SIG-M5 treated with dmso at 0.1 percent for 504 hours (cell line): ENCODE results near the gene RANBP6.
A peak's percentile ranks its signal among the peaks of the same experiment; 100 is the strongest.
"Not testable (repeated sequence)": the region's sequence is repeated elsewhere in the genome, so short reads cannot be mapped to it uniquely, and the experiment has no call there.

Experiments used
- DNase-seq: peaks from one replicate; lab custom pipeline; 2025; ENCODE audit not compliant: unreplicated experiment; lab: John Stamatoyannopoulos, UW

Gene RANBP6

DNA sequence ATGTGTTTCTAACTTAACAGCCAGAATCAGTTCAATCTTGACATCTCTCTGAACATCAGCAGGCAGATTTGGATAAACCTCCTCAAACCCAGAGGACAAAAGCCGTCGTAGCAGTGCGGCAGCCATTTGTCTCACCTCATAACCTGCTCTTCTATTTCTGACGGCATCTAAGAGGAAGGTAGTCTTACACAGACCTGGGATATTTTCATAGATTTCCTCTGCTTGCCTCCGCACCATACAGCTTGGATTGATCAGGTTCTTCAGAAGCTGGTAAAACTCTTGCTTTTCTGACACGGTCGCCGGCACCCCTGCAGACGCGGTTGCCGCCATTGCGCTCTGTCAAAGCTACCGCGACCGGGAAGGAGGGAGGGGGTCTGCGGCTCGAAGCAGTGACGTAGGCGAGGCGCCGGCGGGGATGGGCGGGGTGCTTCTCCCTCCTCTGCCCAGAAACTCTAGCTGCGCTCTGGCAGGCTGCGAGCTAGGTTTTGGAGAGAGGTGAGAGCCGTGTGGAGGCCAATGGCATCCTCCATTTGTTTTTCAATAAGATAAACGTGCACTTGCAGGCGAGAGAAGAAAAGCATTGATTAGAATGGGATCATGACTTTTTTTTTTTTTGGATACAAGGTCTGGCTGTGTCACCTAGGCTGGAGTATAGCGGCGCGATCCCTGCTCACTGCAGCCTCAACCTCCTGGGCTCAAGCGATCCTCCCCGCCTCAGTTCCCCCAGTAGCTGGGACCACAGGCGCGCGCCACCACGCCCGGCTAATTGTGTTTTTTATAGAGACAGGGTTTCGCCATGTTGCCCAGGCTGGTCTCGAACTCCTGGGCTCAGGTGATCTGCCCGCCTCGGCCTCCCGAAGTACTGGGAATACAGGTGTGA, at the start of gene RANBP6:
RANBP6 (minus strand) TSS at position 347 of the 880 bp plus-strand sequence; CDS start at position 330, 17 bp downstream.
- peak; percentile 85 for DNase-seq

DNA sequence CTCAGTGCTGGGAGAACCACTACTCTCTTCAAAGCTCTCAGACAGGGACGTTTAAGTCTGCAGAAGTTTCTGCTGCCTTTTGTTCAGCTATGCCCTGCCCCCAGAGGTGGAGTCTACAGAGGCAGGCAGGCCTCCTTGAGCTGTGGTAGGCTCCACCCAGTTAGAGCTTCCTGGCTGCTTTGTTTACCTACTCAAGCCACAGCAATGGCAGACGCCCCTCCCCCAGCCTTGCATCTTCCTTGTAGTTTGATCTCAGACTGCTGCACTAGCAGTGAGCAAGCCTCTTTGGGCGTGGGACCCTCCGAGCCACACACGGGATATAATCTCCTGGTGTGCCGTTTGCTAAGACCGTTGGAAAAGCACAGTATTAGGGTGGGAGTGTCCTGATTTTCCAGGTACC, 47.7 kb upstream of the RANBP6 start:
- DNase-seq, result not testable (repeated sequence)

DNA sequence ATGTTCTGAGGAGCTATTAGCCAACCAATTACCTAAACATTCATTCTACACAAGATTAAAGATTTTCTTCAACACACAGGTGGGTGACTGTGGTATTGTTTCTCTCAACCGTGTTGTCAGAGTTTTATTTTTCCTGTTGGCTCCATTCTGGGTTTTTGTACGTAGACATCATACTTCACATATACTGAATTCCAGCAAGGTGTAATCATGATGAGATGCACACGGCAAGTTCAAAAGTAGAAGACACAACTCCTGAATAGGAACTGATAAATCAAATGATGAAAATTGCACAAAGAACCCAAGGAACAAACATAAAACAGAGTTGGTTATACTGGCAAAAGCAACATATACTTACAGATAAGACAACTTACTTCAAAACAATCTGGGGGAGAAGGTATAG, 40.2 kb upstream of the RANBP6 start:
- no peak for DNase-seq

DNA sequence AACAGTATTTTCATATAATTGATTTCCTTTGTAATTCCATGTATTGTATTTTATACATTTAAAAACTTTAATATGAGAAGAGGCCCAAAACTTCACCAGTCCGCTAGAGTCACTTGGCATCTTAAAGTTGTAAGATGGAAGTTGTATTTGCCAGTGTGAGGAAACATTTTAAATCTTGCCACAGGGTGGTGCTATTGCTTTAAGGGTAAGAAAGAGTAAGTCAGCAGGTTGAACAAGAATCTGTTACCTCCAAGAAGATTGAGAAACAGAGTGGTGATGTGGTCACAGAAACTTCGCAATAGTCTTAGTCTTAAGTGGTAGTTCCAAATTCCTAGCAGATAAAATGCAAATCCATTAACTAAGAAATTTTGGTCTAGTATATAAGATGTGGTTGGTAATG, 39.8 kb upstream of the RANBP6 start:
- DNase-seq, result peak; percentile 93

DNA sequence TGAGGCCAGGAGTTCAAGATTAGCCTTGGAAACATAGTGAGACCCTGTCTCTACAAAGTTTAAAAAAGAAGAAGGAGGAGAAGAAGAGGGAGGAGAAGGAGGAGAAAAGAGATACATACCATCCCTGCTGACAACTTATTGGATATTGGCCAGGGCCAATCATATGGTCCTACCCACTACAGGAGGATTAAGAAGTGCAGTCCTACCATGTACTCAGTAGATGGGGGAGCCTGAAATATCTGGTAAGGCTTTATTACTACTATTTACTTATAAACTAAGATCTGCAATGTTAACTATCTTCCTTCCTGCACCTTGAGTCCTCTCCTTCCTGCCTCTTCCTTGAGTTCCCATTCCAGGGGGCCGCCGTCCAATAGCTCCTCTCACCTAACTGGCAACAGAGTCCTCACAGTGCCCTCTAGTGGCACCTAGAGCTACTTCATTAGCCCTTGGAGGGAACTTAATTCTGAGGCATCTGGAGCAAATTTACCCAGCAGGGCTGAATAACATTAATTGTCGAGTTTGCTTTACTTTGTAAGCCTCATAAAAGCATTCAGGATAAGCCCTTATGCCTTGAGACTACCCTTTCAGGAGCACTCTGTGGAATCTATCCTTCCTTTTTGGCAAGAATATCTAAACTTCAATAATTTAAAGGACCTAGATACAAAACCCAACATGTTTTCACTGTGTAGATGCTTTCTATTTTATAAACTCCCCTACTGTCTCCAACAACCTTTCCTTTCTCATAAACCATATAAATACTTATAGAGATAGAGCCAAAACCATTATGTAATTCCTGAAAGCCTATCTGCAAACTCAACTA, 39.1 kb upstream of the RANBP6 start:
- peak; percentile 61 for DNase-seq

DNA sequence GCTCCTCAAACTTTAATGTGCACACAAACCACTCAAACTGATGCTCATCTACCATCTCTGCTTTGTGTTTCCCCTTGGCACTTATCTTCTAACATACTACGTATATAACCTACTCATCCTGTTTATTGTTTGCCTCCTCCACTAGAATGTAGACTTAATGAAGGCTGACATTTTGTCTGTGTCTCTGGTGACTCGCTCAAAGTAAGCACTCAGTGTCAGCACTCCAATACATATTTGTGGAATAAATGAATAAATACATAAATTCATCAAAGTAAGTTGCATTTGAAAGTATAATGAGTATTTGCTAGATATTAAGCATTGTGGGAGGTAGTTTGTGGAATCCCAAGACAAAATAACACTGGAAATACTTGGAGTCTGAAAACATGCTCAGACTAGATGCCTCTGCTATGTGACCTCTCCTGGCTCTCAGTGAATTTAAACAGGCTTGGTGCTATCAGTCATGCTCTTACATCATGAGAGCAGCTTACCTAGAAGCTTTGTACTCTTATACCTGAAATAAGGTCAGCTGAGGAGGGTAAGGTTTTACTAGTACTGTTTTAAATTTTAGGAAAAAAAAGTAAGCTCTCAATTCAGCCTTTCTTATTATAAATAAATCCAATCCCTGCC, 37.0 kb upstream of the RANBP6 start:
- no peak for DNase-seq

DNA sequence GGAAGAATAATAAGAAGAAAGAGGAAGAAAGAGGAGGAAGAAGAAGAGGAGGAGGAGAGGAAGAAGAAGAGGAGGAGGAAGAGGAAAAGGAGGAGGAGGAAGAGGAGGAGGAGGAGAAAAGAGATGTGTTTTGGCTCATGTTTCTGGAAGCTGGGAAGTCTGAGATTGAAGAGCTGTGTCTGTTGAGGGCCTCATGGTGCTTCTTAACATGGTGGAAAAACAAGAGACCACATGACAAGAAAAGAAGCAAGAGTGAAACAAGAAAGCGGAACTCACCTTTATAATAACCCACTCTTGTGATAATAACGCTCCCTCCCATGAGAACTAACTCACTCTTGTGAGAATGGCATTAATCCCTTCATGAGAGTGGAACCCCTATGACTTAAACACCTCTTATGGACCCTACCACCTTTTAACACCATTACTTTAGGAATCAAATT, 36.1 kb upstream of the RANBP6 start:
- DNase-seq, result no peak

DNA sequence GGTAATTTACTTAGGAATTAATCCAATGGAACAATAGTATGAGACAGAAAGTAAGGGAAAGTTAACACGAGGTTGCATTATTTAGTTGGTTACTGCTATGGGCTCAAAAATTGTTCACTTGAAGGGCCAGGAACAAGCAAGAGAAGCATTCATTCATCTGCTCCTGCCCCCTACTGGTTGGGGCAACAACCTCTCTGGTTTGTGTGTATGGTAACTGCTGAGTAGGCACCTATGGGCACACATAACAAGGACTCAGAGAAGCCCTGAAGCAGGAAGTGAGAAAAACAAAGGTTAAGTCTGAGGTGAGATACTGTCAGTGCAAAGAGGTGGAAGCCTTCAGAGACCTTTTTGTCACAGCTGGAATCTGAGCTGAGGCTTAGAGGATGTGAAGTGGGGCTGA, 34.4 kb upstream of the RANBP6 start:
- DNase-seq, result peak; percentile 41

DNA sequence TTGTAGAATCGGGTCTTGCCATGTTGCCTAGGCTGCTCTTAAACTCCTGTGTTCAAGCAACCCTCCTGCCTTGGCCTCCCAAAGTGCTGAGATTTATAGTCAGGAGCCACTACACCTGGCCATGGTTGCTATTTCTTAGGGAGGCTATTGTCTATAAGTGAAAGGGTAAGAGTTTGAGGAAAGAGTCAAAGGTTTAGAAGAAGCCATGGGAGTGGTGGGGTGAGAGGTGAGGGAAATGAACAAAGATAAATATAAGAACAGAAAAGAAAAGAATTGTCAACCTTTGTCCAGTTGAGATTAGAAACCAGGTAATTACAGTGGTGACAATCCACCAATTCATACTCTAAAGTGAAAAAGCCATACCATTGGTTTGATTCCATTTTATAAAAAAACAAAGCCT, 32.6 kb upstream of the RANBP6 start:
- DNase-seq, result no peak

DNA sequence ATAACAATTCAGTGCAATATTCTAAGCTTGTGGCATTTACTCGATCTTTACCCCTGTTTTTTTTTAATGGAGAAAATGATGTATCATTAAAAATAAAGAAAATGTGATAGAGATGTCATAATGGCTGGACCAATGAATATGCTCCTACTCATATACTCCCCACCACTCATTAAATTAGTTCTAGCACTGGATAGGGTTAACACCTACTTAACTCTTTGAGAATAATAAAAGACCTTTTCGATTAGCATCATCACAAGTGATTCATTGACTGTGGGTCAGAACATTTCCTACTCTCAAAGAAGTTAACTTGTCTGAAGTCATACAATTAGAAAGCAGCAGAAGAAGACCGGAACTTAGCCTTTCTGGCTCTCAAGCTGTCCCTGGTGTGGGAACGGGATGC, 31.6 kb upstream of the RANBP6 start:
- DNase-seq, result no peak

DNA sequence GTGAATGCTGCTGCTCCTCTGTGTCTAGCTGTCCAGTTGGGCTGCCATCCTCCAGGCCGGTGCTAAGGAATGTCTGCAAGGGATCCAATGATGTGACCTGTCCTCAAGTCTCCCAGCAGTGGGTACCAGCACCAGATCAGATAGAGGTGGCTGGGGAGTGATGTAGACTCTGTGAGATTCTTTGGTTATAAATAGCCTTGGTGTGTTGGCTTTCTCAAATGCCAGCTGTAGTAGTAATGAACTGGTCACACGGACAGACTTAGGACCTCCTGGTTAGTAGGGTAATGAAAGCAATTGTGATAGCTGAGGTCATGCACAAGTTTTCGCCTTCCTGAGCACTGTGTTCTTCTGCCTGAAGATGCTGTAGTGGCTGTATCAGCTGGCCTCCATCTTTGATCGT, 29.9 kb upstream of the RANBP6 start:
- DNase-seq, result no peak

DNA sequence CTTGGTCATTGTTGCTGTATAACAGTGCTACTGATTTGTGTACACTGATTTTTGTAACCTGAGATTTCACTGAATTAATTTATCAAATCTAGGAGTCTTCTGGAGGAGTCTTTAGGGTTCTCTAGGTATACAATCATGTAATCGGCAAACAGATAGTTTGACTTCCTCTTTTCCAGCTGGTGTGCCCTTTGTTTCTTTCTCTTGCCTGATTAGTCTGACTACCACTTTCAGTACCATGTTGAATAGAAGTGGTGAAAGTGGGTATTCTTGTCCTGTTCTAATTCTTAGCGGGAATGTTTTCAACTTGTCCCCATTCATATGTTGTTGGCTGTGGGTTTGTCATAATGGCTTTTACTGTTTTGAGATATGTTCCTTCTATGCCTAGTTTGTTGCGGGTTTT, 24.7 kb upstream of the RANBP6 start:
- DNase-seq, result peak; percentile 33

DNA sequence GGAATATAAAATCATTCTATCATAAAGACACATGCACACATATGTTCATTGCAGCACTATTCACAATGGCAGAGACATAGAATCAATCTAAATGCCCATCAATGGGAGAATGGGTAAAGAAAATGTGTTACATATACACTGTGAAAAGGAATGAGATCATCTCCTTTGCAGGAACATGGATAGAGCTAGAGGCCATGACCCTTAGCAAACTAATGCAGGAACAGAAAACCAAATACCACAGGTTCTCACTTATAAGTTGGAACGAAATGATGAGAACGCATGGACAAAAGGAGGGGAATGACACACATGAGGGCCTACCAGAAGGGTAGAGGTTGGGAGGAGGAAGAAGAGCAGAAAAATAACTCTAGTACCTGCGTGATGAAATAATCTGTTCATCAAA, 21.0 kb upstream of the RANBP6 start:
- no peak for DNase-seq

DNA sequence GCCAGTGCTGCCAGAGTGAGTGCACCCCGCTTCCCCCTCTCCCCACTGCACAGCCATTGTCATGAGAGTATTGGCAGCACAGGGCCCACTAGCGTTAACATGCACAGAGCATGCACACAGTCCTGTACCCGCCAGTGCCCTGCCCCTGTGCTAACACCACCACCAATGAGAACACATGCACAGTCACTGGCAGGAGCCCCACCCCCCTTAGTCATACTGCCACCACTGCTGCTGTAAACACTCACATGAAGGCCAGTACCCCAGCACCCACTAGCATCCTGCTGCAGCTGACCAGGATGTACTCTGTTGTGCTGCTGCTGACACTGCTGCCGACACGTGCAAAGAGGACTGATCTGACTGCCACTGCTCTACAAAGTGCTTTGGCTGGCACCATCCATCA, 19.5 kb upstream of the RANBP6 start:
- no peak for DNase-seq

DNA sequence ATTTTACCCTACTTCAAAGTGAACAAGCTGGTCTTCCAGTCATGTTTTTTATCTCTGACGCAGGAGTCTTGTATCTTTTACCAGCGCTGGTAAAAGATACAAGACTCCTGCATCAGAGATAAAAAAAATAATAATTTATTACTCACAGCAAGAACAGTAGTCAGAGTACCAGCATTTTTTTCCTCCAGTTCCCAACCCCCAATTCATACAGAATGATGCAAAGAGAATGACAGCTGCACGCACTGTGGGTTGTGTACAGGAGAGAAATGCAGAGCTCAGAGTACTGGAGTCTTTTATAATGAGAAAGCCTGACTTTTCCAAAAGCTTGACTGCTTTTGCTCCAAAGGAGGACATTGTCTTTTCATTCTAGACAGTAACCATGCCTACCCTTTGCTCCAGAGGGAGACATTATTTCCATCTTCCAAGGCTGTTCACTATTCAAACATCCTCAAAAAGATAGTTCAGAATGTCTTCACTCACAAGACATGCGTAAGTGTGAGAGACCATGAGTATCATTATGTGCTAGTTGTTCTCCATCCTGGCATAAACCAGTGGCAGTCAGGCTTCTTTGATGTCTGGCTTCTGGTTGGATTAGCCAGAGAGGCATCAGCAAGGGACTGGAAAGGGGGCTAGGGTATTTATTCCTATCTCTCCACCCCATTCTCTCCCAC, 14.3 kb upstream of the RANBP6 start:
- no peak for DNase-seq

DNA sequence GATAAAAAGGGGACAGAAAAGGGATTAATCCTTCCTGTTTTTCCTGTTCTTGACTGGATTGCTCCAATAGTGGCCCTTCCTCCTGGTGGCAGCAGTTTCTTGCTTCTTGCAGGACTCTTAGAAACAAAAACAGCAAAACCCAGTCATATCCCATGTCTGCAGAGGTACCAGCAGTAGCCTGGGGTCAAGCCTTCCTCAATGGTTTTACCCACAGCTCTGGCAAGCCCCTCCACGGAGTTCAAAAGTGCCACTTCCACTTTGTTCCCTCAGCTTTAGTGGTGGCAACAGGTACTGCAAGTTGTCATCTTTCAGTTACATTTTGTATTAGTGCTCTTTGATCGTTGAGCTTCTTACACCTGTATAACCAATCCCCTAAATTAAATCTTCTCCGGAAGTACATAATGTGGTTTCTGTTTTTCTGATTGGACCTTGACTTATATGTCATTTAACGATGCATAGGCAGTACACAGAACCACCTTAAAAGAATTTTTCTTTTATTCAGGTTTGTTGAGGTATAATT, 8.7 kb upstream of the RANBP6 start:
- peak; percentile 61 for DNase-seq

DNA sequence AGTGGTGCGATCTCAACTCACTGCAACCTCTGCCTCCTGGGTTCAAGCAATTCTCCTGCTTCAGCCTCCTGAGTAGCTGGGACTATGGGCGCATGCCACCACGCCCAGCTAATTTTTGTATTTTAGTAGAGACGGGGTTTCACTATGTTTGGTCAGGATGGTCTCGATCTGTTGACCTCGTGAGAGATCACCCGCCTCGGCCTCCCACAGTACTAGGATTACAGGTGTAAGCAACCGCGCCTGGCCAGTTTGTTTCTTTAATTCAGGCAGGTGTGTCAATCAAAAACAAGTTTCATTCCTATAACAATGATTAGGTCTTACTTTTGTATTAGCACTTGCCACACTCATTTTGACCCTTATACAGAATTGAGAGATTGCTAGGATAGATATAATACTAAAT, 1.6 kb upstream of the RANBP6 start:
- DNase-seq, result not testable (repeated sequence)

DNA sequence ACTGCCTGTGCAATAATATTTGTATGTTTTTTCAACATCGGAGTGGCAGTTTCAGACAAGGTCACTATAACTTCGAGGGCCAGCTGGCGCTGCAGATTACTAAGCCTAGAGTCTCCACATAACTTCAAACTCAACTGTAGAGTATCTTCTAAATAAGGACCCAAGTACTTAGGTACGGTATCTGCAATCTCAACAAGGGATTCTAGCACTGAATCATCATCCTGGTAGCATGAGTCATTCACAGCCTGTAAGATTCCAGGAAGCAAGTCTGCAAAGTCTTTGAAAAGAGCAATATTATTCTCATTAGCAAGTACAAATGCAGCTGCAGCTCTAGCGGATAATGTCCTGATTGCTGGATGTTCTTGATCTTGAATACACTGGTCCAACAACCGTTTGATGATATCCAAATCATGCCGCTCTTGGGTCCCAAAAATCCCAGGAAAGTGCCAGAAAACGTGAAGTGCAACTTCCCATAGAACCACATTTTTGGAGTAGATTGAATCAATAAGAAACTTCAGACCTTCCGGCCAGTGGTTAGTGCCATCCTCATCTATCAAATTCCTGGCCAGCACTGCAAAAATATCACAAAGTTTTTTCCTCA, 654 bp downstream of the RANBP6 start:
- peak; percentile 27 for DNase-seq

DNA sequence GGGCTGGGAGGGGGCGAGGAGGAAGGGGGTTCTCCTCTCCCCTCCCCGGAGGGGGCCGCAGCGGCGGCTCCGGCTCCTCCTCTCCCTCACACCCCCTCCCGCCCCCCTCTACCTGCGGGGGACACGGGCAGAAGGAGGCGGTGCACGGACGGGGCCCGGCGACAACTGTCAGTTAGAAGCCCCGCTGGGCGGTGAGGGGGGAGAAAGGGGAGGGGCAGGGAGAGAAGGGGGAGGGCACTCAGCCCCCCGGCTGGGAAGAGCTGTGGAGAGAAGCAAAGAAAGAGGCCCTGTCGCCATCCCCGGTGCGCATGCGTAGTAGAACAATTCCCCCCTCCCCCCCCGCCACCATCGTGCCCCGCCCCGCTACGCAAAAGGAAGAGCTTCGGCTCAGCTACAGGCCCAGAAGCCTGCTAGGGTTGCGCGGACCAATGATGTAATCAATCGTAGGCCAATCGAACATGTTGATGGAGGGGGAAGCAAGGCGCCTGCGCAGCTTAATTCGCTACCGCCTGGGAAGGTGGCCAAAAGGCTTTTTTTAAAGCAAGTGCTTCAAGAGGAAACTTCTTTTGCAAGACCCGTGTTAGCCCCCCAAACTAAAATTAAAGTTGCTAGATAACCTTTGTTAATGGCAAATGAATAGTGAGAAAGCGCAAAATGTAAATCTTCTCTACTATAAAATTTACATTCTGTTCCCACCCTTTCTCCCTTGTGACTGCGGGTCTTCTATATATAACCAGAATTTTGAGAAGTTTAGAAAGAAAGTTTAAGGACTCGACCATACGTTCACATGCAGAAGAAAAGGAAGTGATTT, 7.0 kb downstream of the RANBP6 start:
- peak; percentile 96 for DNase-seq

DNA sequence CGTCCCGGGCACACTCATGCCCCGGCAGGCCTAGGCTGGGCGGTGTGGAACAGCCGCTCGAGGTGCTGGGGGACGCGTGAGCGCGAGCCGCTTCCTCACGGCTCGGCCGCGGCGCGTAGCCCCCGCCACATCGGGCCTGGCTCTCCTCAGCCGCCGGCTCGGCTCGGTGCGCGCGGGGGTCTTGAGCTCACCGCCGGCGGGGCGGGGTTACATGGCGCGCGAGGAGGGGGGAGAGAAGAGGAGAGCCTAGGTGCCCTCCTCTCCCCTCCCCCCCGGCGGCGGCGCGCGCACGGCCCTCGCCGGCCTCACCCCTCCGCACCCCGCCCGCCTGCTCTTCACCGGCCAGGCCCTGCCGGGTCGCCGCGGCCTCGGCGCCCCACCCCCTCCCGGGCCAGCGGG, 7.7 kb downstream of the RANBP6 start:
- DNase-seq, result peak; percentile 43
